ENCODE results near the gene U2AF1L4. TPM values are rescaled to one million over a fixed set of nuclear protein-coding genes. Genes with fewer than 3 reads are reported as not detected.

The U2AF1L4 gene
- total RNA-seq, 1 donor from 2014 or later: 17.2 TPM

- Mint-ChIP-seq H3K9me3 (no peaks in the 10 kb centered on the region), H3K4me3 (no peak overlapping the region), H3K27ac (no peak overlapping the region), H3K4me1 (peaks cover 9% of the 10 kb centered on the region), H3K36me3 (peaks cover 17% of the 10 kb centered on the region), H3K27me3 (ENCODE audit: insufficient read depth, low read depth) (peaks cover 5% of the 10 kb centered on the region)
- Histone ChIP-seq H3K4me3 (no peak overlapping the region), H3K27me3 (no peaks in the 10 kb centered on the region), H3K79me2 (ENCODE audit: low read depth) (no peaks in the 10 kb centered on the region), H4K20me1 (ENCODE audit: low read depth) (peaks cover 17% of the 10 kb centered on the region), H3K4me2 (no peak overlapping the region), H3K9ac (no peak overlapping the region), H3K36me3 (no peaks in the 10 kb centered on the region), H3F3A (ENCODE audit: low read depth) (peaks cover 33% of the 10 kb centered on the region), H2AFZ (replicated peaks) (no peak overlapping the region), H3K4me1 (peaks cover 9% of the 10 kb centered on the region), H3K27ac (no peak overlapping the region), H3K9me3 (ENCODE audit: low read depth) (no peaks in the 10 kb centered on the region)
- DNase-seq (ENCODE audit: low spot score): no peak
- TF ChIP-seq CTCF (IDR thresholded peaks at IDR 0.05) (no peak), EZH2phosphoT487 (IDR thresholded peaks at IDR 0.05) (no peak), EZH2 (IDR thresholded peaks at IDR 0.05) (no peak)
Measured at GRCh38 chr19:35736913-35737886, 8.0 kb downstream of the U2AF1L4 start.

- Histone ChIP-seq H3K79me2 (ENCODE audit: low read depth) (no peaks in the 10 kb centered on the region), H4K20me1 (ENCODE audit: low read depth) (peaks cover 14% of the 10 kb centered on the region), H2AFZ (replicated peaks) (no peak overlapping the region), H3F3A (ENCODE audit: low read depth) (peaks cover 12% of the 10 kb centered on the region), H3K4me2 (no peak overlapping the region), H3K27me3 (no peaks in the 10 kb centered on the region), H3K9me3 (ENCODE audit: low read depth) (no peaks in the 10 kb centered on the region), H3K9ac (no peak overlapping the region), H3K36me3 (no peaks in the 10 kb centered on the region), H3K27ac (no peak overlapping the region), H3K4me1 (peaks cover 3% of the 10 kb centered on the region), H3K4me3 (no peak overlapping the region)
- Mint-ChIP-seq H3K9me3 (no peaks in the 10 kb centered on the region), H3K4me1 (no peaks in the 10 kb centered on the region), H3K27ac (peak overlapping the region; percentile 74), H3K27me3 (ENCODE audit: insufficient read depth, low read depth) (peaks cover 5% of the 10 kb centered on the region), H3K4me3 (peak overlapping the region; percentile 53), H3K36me3 (peaks cover 30% of the 10 kb centered on the region)
- TF ChIP-seq CTCF (IDR thresholded peaks at IDR 0.05) (no peak), EZH2phosphoT487 (IDR thresholded peaks at IDR 0.05) (no peak), EZH2 (IDR thresholded peaks at IDR 0.05) (no peak)
- DNase-seq (ENCODE audit: low spot score): no peak
Measured at GRCh38 chr19:35734889-35735288, 10.3 kb downstream of the U2AF1L4 start.

GRCh38 chr19:35734273-35734672, 10.9 kb downstream of the U2AF1L4 start:
- no peaks in the 10 kb centered on the region for H3K4me1 Mint-ChIP-seq
- peaks cover 35% of the 10 kb centered on the region for H3K36me3 Mint-ChIP-seq
- no peak overlapping the region for H2AFZ ChIP-seq (replicated peaks)
- no peak overlapping the region for H3K27ac Mint-ChIP-seq
- DNase-seq (ENCODE audit: low spot score): no peak
- H3K4me3 Mint-ChIP-seq: peak overlapping the region; percentile 13
- TF ChIP-seq EZH2 (IDR thresholded peaks at IDR 0.05) (no peak), EZH2phosphoT487 (IDR thresholded peaks at IDR 0.05) (no peak), CTCF (IDR thresholded peaks at IDR 0.05) (no peak)
- H4K20me1 ChIP-seq (ENCODE audit: low read depth): peaks cover 7% of the 10 kb centered on the region
- H3K9ac ChIP-seq: no peak overlapping the region
- no peaks in the 10 kb centered on the region for H3K9me3 Mint-ChIP-seq
- no peak overlapping the region for H3K27ac ChIP-seq
- no peak overlapping the region for H3K4me2 ChIP-seq
- no peaks in the 10 kb centered on the region for H3K27me3 ChIP-seq
- no peaks in the 10 kb centered on the region for H3K79me2 ChIP-seq (ENCODE audit: low read depth)
- H3K27me3 Mint-ChIP-seq (ENCODE audit: insufficient read depth, low read depth): peaks cover 5% of the 10 kb centered on the region
- no peaks in the 10 kb centered on the region for H3K9me3 ChIP-seq (ENCODE audit: low read depth)
- no peaks in the 10 kb centered on the region for H3K36me3 ChIP-seq
- H3K4me1 ChIP-seq: no peaks in the 10 kb centered on the region
- H3F3A ChIP-seq (ENCODE audit: low read depth): peaks cover 6% of the 10 kb centered on the region
- no peak overlapping the region for H3K4me3 ChIP-seq
